Measurements from ENCODE around the gene TIAM1.

GRCh38 chr21:31090376-31090775 lies 253.7 kb downstream of the TIAM1 start:
- TF ChIP-seq GATA2 (IDR thresholded peaks at IDR 0.05; ENCODE audit: low read depth, low read length) (no peak), GATA3 (IDR thresholded peaks at IDR 0.05; ENCODE audit: low read depth, low read length) (no peak)

All from SH-SY5Y (cell line).